Right atrium auricular region (tissue), 2 donors: Measurements from ENCODE around the gene KLHL26. TPM values are rescaled to one million over a fixed set of nuclear protein-coding genes. Genes with fewer than 3 reads are reported as not detected.
A peak's percentile ranks its signal among the peaks of the same experiment; 100 is the strongest.

Experiments used
- DNase-seq: peaks from one replicate; pipeline ENCODE4 v3.0.0-alpha.2; 2019; ENCODE audit warnings: low spot score
- H3K27ac ChIP-seq, 2 donors: fragments of 200-600 bp; sonication (generic); 1 replicate in 1 of 2; 2 replicates in 1 of 2; pipeline ENCODE4 v1.5.1; 2016 to 2019
- H3K27me3 ChIP-seq, 2 donors: fragments of 200-600 bp; sonication (generic); one replicate each; pipeline versions ENCODE4 v1.5.1 to v1.6.0; 2017 to 2019
- H3K36me3 ChIP-seq: fragments of 200-600 bp; sonication (generic); one replicate; pipeline ENCODE4 v1.5.1; 2016
- H3K4me1 ChIP-seq, 2 donors: fragments of 200-600 bp; sonication (generic); one replicate each; pipeline versions ENCODE4 v1.5.1 to v1.6.0; 2017 to 2019
- H3K4me3 ChIP-seq, 2 donors: fragments of 200-600 bp; sonication (generic); 1 replicate in 1 of 2; 2 replicates in 1 of 2; pipeline ENCODE4 v1.5.1; 2017 to 2019; ENCODE audit warnings: mild to moderate bottlenecking in 1 of 2, moderate library complexity in 1 of 2
- H3K9me3 ChIP-seq, 2 donors: fragments of 200-600 bp; sonication (generic); one replicate each; pipeline ENCODE4 v1.5.1; 2019
- CTCF ChIP-seq, 2 donors: fragments of 200-600 bp; sonication (generic); IDR thresholded peaks; one replicate each; pipeline ENCODE4 v1.5.1; 2019; ENCODE audit warnings: antibody characterized with exemption in 2 of 2
- total RNA-seq, 2 donors: library from RNA; depleted of rRNA; stranded (reverse); fragments of >200 nt; gene quantifications; one replicate each; pipeline ENCODE4 v1.1.0, GENCODE V29; 2016

Gene KLHL26
- total RNA-seq, 2 donors from 2014 or later: 5.7 to 11.3 TPM

GRCh38 chr19:18647371-18647767, 10.5 kb downstream of the KLHL26 start:
- no peak overlapping the region for H3K4me3 ChIP-seq
- H3K27me3 ChIP-seq: no peaks in the 10 kb centered on the region
- no peak for DNase-seq
- peak overlapping the region; percentile 76 to 87 for H3K27ac ChIP-seq
- peaks cover 0 to 68% of the 10 kb centered on the region in 2 donors for H3K4me1 ChIP-seq
- H3K36me3 ChIP-seq: no peaks in the 10 kb centered on the region
- no peak for TF ChIP-seq CTCF (IDR thresholded peaks at IDR 0.05)
- no peaks in the 10 kb centered on the region for H3K9me3 ChIP-seq

GRCh38 chr19:18647807-18648206, 11.0 kb downstream of the KLHL26 start:
- TF ChIP-seq CTCF (IDR thresholded peaks at IDR 0.05): no peak
- Histone ChIP-seq H3K27ac (peak overlapping the region; percentile 76 to 87), H3K36me3 (no peaks in the 10 kb centered on the region), H3K9me3 (no peaks in the 10 kb centered on the region), H3K4me3 (no peak overlapping the region), H3K27me3 (no peaks in the 10 kb centered on the region), H3K4me1 (peaks cover 0 to 68% of the 10 kb centered on the region in 2 donors)
- no peak for DNase-seq

GRCh38 chr19:18648973-18649315, 12.1 kb downstream of the KLHL26 start:
- H3K4me1 ChIP-seq: peaks cover 0 to 67% of the 10 kb centered on the region in 2 donors
- H3K27ac ChIP-seq: peak overlapping the region; percentile 76 to 87
- peak; percentile 89 for DNase-seq

GRCh38 chr19:18649371-18650020, 12.7 kb downstream of the KLHL26 start:
- DNase-seq: peak; percentile 83
- peak overlapping the region in 1 of 2 donors; percentile 33 for H3K4me3 ChIP-seq
- peaks cover 0 to 61% of the 10 kb centered on the region in 2 donors for H3K4me1 ChIP-seq
- no peaks in the 10 kb centered on the region for H3K9me3 ChIP-seq
- H3K27me3 ChIP-seq: no peaks in the 10 kb centered on the region
- no peak for TF ChIP-seq CTCF (IDR thresholded peaks at IDR 0.05)
- H3K36me3 ChIP-seq: no peaks in the 10 kb centered on the region
- peak overlapping the region; percentile 76 to 87 for H3K27ac ChIP-seq

More at GRCh38 chr19:18648973-18649315, 12.1 kb downstream of the KLHL26 start:
- Histone ChIP-seq H3K27me3 (no peaks in the 10 kb centered on the region), H3K4me3 (peak overlapping the region in 1 of 2 donors; percentile 33), H3K9me3 (no peaks in the 10 kb centered on the region), H3K36me3 (no peaks in the 10 kb centered on the region)
- no peak for TF ChIP-seq CTCF (IDR thresholded peaks at IDR 0.05)

GRCh38 chr19:18650021-18650390, 13.2 kb downstream of the KLHL26 start:
- no peaks in the 10 kb centered on the region for H3K9me3 ChIP-seq
- no peaks in the 10 kb centered on the region for H3K36me3 ChIP-seq
- DNase-seq: peak; percentile 92
- no peaks in the 10 kb centered on the region for H3K27me3 ChIP-seq
- H3K27ac ChIP-seq: peak overlapping the region; percentile 76 to 87
- peak overlapping the region in 1 of 2 donors; percentile 33 for H3K4me3 ChIP-seq
- no peak for TF ChIP-seq CTCF (IDR thresholded peaks at IDR 0.05)
- H3K4me1 ChIP-seq: peaks cover 0 to 56% of the 10 kb centered on the region in 2 donors
